NCI-H524 (cell line): ENCODE results near the gene TET2.
"Not testable (repeated sequence)": the region's sequence is repeated elsewhere in the genome, so short reads cannot be mapped to it uniquely, and the experiment has no call there.

Experiments used
- DNase-seq, 2 experiments: peaks; one replicate each; lab custom pipeline; 2025; lab: John Stamatoyannopoulos, UW

Gene TET2

GRCh38 chr4:105291925-105292324, 145.2 kb downstream of the TET2 start:
- peak in 1 of 2 experiments; percentile 5 for DNase-seq

- DNase-seq = no peak
Measured at GRCh38 chr4:105293360-105293759, 146.7 kb downstream of the TET2 start.

DNA sequence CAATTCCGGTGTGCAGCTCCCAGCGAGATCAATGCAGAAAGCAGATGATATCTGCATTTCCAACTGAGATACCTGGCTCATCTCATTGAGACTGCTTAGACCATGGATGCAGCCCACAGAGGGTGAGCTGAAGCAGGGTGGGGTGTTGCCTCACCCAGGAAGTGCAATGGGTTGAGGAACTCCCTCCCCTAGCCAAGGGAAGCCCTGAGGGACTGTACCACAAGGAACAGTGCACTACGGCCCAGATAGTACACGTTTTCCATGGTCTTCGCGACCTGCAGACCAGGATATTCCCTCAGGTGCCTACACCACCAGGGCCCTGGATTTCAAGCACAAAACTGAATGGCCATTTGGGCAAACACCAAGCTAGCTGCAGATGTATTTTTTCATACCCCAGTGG, 150.0 kb downstream of the TET2 start:
- no peak for DNase-seq

- not testable (repeated sequence) for DNase-seq
Measured at GRCh38 chr4:105299027-105299426, 152.4 kb downstream of the TET2 start.

- DNase-seq = no peak
Measured at GRCh38 chr4:105304085-105304484, 157.4 kb downstream of the TET2 start.

DNA sequence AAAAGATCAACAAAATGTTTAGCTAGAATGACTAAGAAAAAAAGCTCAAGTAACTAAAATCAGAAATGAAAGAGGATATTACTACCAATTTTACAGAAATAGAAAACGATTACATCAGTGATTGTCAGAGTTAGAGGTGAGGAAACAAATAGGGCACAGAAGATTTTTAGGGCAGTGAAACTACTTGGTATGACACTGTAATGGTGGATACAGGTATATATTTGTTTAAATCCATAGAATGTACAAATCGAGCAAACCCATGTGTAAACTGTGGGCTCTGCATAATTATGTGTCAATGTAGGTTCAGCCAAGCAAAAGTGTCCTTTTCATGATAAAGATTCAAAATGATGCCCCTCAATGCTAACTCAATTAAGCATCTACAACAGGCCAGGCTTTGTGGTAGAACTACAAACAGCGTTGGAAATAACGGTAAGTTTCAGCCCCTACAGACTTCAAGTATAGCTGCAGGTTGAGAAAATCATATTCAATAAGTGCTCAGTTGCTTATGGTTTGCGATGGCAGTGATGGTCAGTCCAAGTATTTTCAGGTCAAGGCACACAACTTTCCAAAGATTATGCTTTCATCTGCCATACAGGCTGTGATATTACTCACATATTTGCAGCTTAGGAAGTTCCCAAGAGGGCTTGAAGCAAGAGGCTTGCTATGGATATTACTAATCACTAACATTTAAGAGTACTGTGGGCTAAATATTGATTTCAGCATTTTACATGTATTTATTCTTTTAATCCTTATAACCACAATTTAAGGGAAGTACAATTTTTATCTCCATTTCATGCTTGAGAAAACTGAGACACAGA, 158.6 kb downstream of the TET2 start:
- DNase-seq = no peak

GRCh38 chr4:105306158-105306781, 159.6 kb downstream of the TET2 start:
- no peak for DNase-seq

DNA sequence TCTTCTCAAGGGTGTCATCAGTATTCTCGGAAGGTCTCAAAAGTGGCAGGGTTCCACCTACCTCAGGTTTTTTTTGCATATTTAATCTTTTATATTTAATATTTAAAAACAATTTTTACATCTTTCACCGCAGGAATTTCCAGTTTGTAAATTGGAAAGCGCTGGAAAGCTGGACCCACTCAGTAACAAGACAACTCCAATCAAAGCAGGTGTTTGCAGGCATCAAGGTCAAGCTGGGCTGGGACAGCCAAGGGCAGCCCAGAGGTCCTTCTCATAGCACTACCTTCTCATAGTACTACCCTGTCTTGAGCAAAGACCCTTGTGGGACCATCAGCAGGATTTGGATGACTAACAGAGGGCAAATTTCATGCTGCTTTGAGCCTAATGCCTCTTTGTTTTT, 160.1 kb downstream of the TET2 start:
- no peak for DNase-seq

DNA sequence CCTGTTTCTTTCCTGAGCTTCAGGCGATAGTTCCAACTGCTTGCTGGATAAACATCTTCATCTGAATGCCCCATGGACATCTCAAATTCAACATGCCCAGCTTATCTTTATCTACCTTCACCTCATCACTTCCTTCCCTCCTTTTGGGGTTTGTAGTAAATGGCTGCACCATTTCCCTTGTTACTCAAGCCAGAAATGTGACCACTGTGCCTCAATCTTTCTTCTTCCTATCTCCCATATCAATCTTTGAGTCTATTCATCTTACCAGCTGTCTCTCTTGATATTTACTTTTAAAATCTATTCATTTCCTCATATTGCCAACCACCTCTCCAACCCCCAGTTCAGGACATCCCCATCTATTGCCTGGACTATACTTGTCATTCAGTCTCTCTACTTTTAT, 171.8 kb downstream of the TET2 start:
- DNase-seq = no peak

GRCh38 chr4:105327222-105327621, 180.5 kb downstream of the TET2 start:
- DNase-seq = no peak

DNA sequence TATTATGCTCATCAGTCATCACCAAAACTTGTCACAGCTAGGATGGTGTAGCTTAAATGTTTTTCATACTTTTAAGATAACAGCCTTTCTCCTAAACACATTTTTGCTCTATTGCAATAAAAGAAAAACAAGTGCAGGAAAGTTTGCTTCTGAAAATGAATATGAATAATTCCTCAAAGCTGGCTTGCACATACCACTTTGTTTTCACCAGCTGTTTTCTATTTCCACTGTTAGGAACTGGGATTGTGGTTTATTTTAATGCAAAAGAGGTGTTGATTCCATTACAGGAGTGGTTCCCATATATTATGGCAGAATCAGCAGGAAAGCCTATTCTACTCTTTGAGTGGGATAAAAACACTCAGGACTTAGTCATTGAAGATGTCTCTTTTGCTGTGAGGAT, 181.3 kb downstream of the TET2 start:
- no peak for DNase-seq

GRCh38 chr4:105329081-105329480, 182.4 kb downstream of the TET2 start:
- DNase-seq = no peak
